Endothelial cell of umbilical vein (primary cell): ENCODE results near the gene BTBD19. TPM values are rescaled to one million over a fixed set of nuclear protein-coding genes. Genes with fewer than 3 reads are reported as not detected.

Experiments
- BruUV-seq: library from RNA; stranded (reverse); fragments of 400-500 nt; replicated peaks from 2 replicates; lab custom pipeline; 2021; lab: Mats Ljungman, UMichigan
- CTCF ChIA-PET: fragments of 300-600, 350-600 bp; sonication (Branson Sonifier 250); formaldehyde crosslinking; loops from one replicate; lab custom pipeline; 2021; ENCODE audit warnings: antibody characterized with exemption, inconsistent platforms; lab: Charles Lee
- POLR2A ChIA-PET: fragments of 300-600, 350-600 bp; sonication (Branson Sonifier 250); formaldehyde crosslinking; loops from one replicate; lab custom pipeline; 2021; ENCODE audit warnings: antibody characterized with exemption, inconsistent platforms; lab: Charles Lee
- DNase-seq: peaks from one replicate; pipeline ENCODE4 v3.0.0-alpha.2; 2011; ENCODE audit warnings: low read depth, low spot score
- FAIRE-seq: peaks from 2 replicates; lab custom pipeline; 2011; peaks lifted over from hg19 to GRCh38; lab: Jason Lieb, UNC
- H2AFZ ChIP-seq: 2 replicates; pipeline ENCODE4 v1.6.0; 2012; ENCODE audit warnings: low read depth, low read length, control low read depth, inconsistent platforms
- H3K27ac ChIP-seq: 2 replicates; pipeline ENCODE4 v1.5.1; 2011; ENCODE audit warnings: low read depth, mild to moderate bottlenecking, control low read depth, low read length, moderate library complexity; ENCODE audit not compliant: insufficient read depth
- H3K27me3 ChIP-seq, 2 experiments: 2 replicates each; pipeline versions ENCODE4 v1.6.0 to v1.6.1; 2011; ENCODE audit warnings: low read length in 2 of 2, mixed read lengths in 1 of 2; ENCODE audit not compliant: control insufficient read depth in 2 of 2, insufficient read depth in 2 of 2
- H3K36me3 ChIP-seq, 2 experiments: 2 replicates in 1 of 2; 3 replicates in 1 of 2; pipeline ENCODE4 v1.5.1; 2011; ENCODE audit warnings: low read length in 2 of 2, mild to moderate bottlenecking in 1 of 2, moderate library complexity in 1 of 2; ENCODE audit not compliant: control insufficient read depth in 2 of 2, insufficient read depth in 2 of 2; ENCODE audit errors: extremely low read depth in 1 of 2
- H3K4me1 ChIP-seq: 3 replicates; pipeline ENCODE4 v1.5.1; 2011; ENCODE audit warnings: mild to moderate bottlenecking, low read length; ENCODE audit not compliant: control insufficient read depth, insufficient read depth; ENCODE audit errors: extremely low read depth
- H3K4me2 ChIP-seq: 2 replicates; pipeline ENCODE4 v1.6.1; 2011; ENCODE audit warnings: low read length, control low read depth, mixed read lengths; ENCODE audit not compliant: insufficient read depth
- H3K4me3 ChIP-seq, 3 experiments: fragments of 200-600 bp in 1 of 3; sonication (generic), shearing (Covaris generic) in 1 of 3; replicated peaks in 1 of 3; 2 replicates each; pipeline ENCODE4 v1.5.1; 2011 to 2016; ENCODE audit warnings: control low read depth in 3 of 3, low read length in 3 of 3, mild to moderate bottlenecking in 2 of 3, inconsistent platforms in 1 of 3, low read depth in 1 of 3, moderate library complexity in 1 of 3; ENCODE audit not compliant: insufficient read depth in 1 of 3
- H3K79me2 ChIP-seq: 2 replicates; pipeline ENCODE4 v1.6.0; 2012; ENCODE audit warnings: low read length, inconsistent platforms; ENCODE audit not compliant: control insufficient read depth, insufficient read depth
- H3K9ac ChIP-seq: replicated peaks from 2 replicates; pipeline ENCODE3; 2011; ENCODE audit warnings: low read length, control low read depth; ENCODE audit not compliant: insufficient read depth; ENCODE audit errors: extremely low read depth
- H3K9me1 ChIP-seq: replicated peaks from 3 replicates; pipeline ENCODE4 v1.6.0; 2011; ENCODE audit warnings: mild to moderate bottlenecking, low read length; ENCODE audit not compliant: control insufficient read depth, insufficient read depth; ENCODE audit errors: extremely low read depth
- H3K9me3 ChIP-seq: replicated peaks from 2 replicates; pipeline ENCODE4 v1.5.1; 2012; ENCODE audit warnings: low read length, inconsistent platforms; ENCODE audit not compliant: control insufficient read depth, insufficient read depth
- H4K20me1 ChIP-seq: replicated peaks from 2 replicates; pipeline ENCODE3; 2011; ENCODE audit warnings: mild to moderate bottlenecking, low read length; ENCODE audit not compliant: control insufficient read depth, insufficient read depth; ENCODE audit errors: extremely low read depth
- CTCF ChIP-seq, 2 donors: IDR thresholded peaks; 1 replicate in 1 of 2; 2 replicates in 1 of 2; pipeline ENCODE4 v1.5.1; 2011; ENCODE audit warnings: low read length in 2 of 2, mild to moderate bottlenecking in 2 of 2, moderate library complexity in 2 of 2, control low read depth in 1 of 2, inconsistent platforms in 1 of 2, low read depth in 1 of 2; ENCODE audit not compliant: insufficient read depth in 1 of 2; ENCODE audit errors: extremely low read depth in 1 of 2
- EZH2 ChIP-seq: IDR thresholded peaks from 2 replicates; pipeline ENCODE4 v1.6.1; 2012; ENCODE audit warnings: borderline replicate concordance, low read depth, mild to moderate bottlenecking, moderate library complexity, low read length, inconsistent platforms; ENCODE audit not compliant: severe bottlenecking
- GATA2 ChIP-seq: IDR thresholded peaks from 2 replicates; pipeline ENCODE4 v1.7.0; 2011; ENCODE audit warnings: low read depth, mild to moderate bottlenecking, moderate library complexity, mixed read lengths, low read length; ENCODE audit not compliant: insufficient read length, insufficient read depth
- MAX ChIP-seq: IDR thresholded peaks from 2 replicates; pipeline ENCODE4 v1.6.1; 2011; ENCODE audit not compliant: insufficient read depth, insufficient read length
- MYC ChIP-seq: IDR thresholded peaks from one replicate; pipeline ENCODE4 v1.6.1; 2011; ENCODE audit warnings: mild to moderate bottlenecking, low read depth, low read length
- POLR2AphosphoS5 ChIP-seq: IDR thresholded peaks from 2 replicates; pipeline ENCODE4 v1.6.1; 2012; ENCODE audit warnings: low read depth, mild to moderate bottlenecking, control low read depth, low read length, moderate library complexity; ENCODE audit not compliant: insufficient read depth
- dilution Hi-C: fragments of 300-500 bp; cut with MboI; formaldehyde crosslinking; loops from one replicate; pipeline ENCODE4 v1.15.0; 2019; ENCODE audit warnings: low sequenced_read_pairs; ENCODE audit not compliant: extremely low pct_ligation_motif_present
- intact Hi-C: fragments of 100-400 bp; cut with micrococcal nuclease; formaldehyde crosslinking; loops from one replicate; pipeline ENCODE4 v1.10.0; 2022
- polyA plus RNA-seq, 4 experiments: library from polyadenylated mRNA; depleted of rRNA in 3 of 4; stranded (reverse) in 3 of 4; unstranded in 1 of 4; fragments of >200 nt; gene quantifications; 2 replicates each; pipeline versions ENCODE4 v1.2.1 to v1.2.3, GENCODE V29; 2011 to 2012; ENCODE audit warnings: missing spikeins in 1 of 4
- total RNA-seq: library from RNA; stranded (reverse); gene quantifications from 2 replicates; pipeline ENCODE4 v1.2.3, GENCODE V29; 2021

The BTBD19 gene
- total and polyA plus RNA-seq, 2 donors (not counting 3 experiments of a cell fraction or from before 2014, with no cell fraction given) = 69.9 to 97.9 TPM

- POLR2A ChIA-PET = interaction anchor here (0.8 kb wide), 1 partner anchor 50 kb away, joined by 3 read pairs; the partner anchor contains the start of gene RNU5D-1
- CTCF ChIA-PET = interaction anchor here (2.6 kb wide), 1 partner anchor 51 kb away, joined by 8 read pairs; the partner anchor contains the start of gene RNU5D-1
- dilution Hi-C loops = no loop called here
These were observed 27.7 kb upstream of the BTBD19 start for GRCh38 chr1:44780583-44781121.

GRCh38 chr1:44783697-44784093 is 24.6 kb upstream of the BTBD19 start:
- H3K4me3 ChIP-seq = no peak overlapping the region
- H3K36me3 ChIP-seq = peaks cover 1 to 5% of the 10 kb centered on the region in 2 experiments
- FAIRE-seq (no peak), DNase-seq (no peak)
- ChIA-PET CTCF (interaction anchor here (0.6 to 1.9 kb wide), 5 partner anchors 9 to 1096 kb away, joined by 3 to 4 read pairs (median 4); partner anchors contain the start of genes PLK3 and RNU5D-1), POLR2A (interaction anchor here (0.7 to 1.2 kb wide), 3 partner anchors 8 to 36 kb away, joined by 3 to 4 read pairs (median 4); partner anchors contain the start of genes PLK3 and RPS8)
- peaks cover 4% of the 10 kb centered on the region for H3K79me2 ChIP-seq
- H3K27me3 ChIP-seq = no peaks in the 10 kb centered on the region
- H3K9ac ChIP-seq = no peak overlapping the region
- intact Hi-C loops (no loop called here), dilution Hi-C loops (no loop called here)
- no peak overlapping the region for H3K4me2 ChIP-seq
- H3K9me1 ChIP-seq = no peaks in the 10 kb centered on the region
- no peak overlapping the region for H2AFZ ChIP-seq
- TF ChIP-seq GATA2 (no peak), MYC (no peak), CTCF (IDR thresholded peaks at IDR 0.05; ENCODE audit: extremely low read depth in 1 of 2, insufficient read depth in 1 of 2, low read depth in 1 of 2, low read length in 2 of 2) (no peak), POLR2AphosphoS5 (no peak)
- no peaks in the 10 kb centered on the region for H3K9me3 ChIP-seq
- no TSS peak for BruUV-seq
- peaks cover 12% of the 10 kb centered on the region for H3K4me1 ChIP-seq
- H3K27ac ChIP-seq = no peak overlapping the region
- H4K20me1 ChIP-seq = no peaks in the 10 kb centered on the region

More at GRCh38 chr1:44780583-44781121, 27.7 kb upstream of the BTBD19 start:
- H3K9me3 ChIP-seq = no peaks in the 10 kb centered on the region
- BruUV-seq = no TSS peak
- DNase-seq = no peak
- no peaks in the 10 kb centered on the region for H4K20me1 ChIP-seq
- H3K9me1 ChIP-seq = no peaks in the 10 kb centered on the region
- H3K4me3 ChIP-seq = no peak overlapping the region
- H3K4me2 ChIP-seq = no peak overlapping the region
- no peak overlapping the region for H3K9ac ChIP-seq
- intact Hi-C loops = no loop called here
- TF ChIP-seq MAX (no peak), POLR2AphosphoS5 (peak; percentile 18), EZH2 (no peak), MYC (no peak), GATA2 (no peak)
- H3K27me3 ChIP-seq = no peaks in the 10 kb centered on the region
- no peak overlapping the region for H3K27ac ChIP-seq
- peaks cover 35% of the 10 kb centered on the region for H3K79me2 ChIP-seq
- peaks cover 17% of the 10 kb centered on the region for H3K4me1 ChIP-seq
- H3K36me3 ChIP-seq = peaks cover 17 to 22% of the 10 kb centered on the region in 2 experiments
- no peak for FAIRE-seq
- no peak overlapping the region for H2AFZ ChIP-seq
